ENCODE measurements around the gene LCE2B.
"Not testable (repeated sequence)": the region's sequence is repeated elsewhere in the genome, so short reads cannot be mapped to it uniquely, and the experiment has no call there.

LCE2B gene, protein sequence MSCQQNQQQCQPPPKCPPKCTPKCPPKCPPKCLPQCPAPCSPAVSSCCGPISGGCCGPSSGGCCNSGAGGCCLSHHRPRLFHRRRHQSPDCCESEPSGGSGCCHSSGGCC

DNA sequence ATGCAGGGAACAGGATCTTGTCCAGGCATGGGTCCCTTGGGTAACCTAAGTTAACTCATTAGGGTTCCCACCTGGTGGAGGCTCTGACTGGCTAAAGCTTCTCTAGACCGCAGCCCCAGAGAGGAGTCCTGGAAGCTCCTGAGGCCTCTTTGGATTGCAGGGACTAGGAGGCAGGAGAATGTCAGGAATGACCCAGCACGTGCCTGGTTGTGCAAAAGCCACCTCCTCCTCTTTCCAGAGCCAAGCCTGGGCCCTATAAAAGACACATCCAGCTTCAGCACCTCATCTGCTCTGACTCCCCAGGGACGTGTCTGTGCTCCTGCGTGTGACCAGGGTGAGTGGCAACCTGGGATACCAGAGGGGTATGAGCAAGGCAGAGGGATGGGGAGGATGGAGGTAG lies at the start of gene LCE2B:
LCE2B (plus strand) TSS at position 301 of the 400 bp plus-strand sequence. CDS start 721 bp downstream, outside the sequence.
- not testable (repeated sequence) for DNase-seq (ENCODE audit: low spot score)

DNA sequence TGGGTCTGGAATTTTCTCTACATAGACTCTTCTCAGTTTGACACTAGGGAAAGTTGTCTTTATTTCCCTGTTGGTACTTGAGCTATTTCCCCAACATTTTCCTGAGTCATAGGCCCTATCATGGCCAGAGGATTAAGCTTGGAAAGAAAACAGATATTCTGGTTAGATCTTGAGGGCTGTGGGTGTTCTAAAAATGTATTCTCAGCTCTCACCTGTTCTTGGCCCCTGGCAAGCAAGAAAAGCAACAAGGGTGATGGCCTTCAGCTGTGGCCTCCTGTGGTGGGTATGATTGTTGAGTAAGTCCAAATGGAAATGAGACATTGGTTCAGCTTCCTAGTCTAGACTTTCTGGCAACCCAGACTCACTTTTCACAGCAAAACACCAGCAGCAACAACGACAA lies 45.6 kb upstream of the LCE2B start:
- DNase-seq (ENCODE audit: low spot score), result no peak

DNA sequence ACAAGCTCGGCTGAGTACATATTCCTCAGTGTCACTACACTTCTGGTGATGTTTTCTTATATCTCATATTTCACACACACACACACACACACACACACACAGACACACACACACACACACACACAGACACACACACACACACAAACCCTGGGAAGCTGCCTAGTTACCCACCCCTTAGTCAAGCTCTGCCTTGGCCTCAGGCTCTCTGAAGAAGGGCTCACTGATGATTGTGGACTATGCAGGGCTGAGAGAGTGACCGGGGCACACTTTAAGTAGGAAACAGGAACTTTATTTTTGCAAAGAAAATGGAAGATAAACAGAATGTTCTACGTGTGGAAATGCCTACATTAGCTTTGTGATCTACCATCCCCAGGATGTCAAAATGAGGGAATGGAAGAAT lies 42.0 kb upstream of the LCE2B start:
- DNase-seq (ENCODE audit: low spot score), result no peak

DNA sequence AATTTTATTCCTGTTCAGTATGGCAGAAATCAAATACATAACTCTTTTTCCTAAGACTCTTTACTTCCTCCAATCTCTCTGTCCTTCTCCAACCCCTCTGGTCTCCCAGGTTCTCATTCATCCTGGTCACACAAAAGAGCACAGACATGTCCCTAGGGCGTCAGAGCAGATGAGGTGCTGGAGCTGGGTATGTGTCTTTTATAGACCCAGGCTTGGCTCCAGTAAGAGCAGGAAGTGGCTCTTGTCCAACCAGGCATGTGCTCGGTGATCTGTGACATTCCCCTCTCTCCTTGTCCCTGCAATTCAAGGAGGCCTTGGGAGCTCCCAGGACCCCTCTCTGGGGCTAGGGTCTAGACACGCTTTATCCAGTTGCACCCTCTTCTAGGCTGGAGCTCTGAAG lies 40.8 kb upstream of the LCE2B start:
- DNase-seq (ENCODE audit: low spot score), result no peak

DNA sequence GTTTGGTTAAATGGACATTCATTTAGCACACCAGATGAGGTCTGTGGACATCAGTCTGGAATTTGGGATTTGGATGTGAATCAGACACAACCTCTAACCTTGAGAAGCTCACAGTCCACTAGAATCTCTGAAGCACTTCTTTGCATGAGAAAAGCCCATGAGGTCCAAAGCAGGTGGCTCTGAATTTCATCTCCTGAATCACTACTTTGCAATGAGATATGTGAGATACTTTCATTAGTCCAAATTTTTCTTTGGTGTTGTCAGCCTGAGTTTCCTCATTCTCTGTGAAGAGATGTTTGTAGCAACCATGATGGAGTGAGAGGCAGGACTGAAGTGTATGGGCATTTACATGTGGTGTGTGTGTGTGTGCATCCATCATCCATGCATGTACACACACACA lies 39.3 kb upstream of the LCE2B start:
- no peak for DNase-seq (ENCODE audit: low spot score)

DNA sequence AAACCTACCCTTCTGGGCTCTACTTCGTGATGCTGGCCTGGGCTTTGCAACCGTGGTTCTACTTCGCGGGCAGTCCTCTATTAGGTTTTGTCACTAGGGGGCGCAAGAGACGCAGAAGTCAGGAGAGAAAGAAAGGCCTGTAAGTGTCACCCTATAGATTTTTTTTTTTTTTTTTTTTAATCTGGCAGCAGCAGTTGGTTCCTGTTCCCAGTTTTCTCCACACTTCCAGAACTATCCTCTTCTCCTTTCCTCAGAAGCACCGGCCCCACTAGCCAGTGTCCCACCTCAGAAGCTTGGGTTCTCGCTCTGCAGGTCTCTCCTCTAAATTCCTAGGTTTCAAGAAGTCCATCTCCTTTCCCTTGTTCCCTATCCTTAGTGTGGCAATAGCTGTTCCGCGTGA lies 31.8 kb upstream of the LCE2B start:
- DNase-seq (ENCODE audit: low spot score), result peak; percentile 73

DNA sequence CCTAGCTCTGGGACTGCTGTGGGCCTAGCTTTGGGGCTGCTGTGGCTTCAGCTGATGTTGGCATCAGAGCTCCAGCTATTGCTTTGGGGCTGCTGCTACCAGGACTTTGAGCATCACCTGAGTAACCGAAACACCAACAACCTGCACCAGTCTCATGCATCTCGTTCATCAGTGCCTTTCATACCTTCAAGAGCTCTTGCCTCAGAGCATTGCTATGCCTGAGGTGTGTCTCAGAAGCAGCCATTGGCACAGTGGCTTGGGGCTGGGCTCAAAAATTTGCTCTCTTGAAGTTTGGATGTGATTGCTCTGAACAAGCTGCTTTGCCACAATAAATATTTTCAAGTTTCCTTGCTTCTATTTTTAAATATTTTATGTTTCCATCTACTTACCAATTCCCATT lies 29.5 kb upstream of the LCE2B start:
- DNase-seq (ENCODE audit: low spot score), result no peak

DNA sequence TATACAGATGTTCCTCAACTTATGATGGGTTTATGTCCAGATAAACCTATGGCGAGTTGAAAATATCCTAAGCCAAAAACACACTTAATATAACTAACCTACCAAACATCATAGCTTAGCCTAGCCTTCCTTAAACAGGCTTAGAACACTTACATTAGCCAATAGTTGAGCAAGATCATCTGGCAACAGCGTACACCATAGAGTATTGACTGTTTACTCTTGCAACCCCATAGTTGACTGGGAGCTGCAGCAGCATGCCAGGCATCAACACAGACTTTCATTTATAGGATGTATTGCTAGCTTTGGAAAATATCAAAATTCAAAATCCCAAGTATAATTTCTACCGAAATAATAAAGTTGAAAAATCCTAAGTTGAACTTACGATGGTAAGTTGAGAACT lies 28.2 kb upstream of the LCE2B start:
- no peak for DNase-seq (ENCODE audit: low spot score)

DNA sequence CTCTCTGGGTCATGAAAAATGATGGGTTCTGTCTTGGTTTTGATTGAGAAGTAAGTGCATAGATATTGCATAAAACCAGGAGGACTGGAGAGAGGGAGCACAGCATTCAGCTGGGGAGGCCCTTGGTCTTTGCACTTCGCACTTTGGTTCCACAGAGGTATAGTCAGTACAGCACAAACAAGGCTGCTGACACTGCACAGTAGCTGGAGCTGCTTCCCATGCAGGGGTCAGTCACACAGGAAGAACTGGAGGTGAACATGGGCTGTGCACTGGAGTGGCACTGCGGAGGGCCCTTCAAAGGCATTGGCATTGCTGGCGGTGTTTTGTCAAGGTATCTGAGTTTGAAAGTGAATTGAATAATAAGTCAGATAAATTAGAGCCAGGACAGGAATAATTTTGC lies 27.3 kb upstream of the LCE2B start:
- no peak for DNase-seq (ENCODE audit: low spot score)

DNA sequence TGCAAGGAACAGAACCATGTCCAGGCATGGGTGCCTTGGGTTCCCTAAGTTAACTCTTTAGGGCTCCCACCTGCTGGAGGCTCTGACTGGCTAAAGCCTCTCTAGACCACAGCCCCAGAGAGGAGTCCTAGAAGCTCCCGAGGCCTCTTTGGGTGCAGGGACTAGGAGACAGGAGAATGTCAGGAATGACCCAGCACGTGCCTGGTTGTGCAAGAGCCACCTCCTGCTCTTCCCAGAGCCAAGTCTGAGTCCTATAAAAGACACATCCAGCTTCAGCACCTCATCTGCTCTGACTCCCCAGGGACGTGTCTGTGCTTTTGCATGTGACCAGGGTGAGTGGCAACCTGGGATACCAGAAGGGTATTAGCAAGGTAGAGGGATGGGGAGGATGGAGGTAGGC lies 22.8 kb upstream of the LCE2B start, which contains the start of gene LCE2D:
LCE2D (plus strand) TSS at position 283 of the 400 bp plus-strand sequence. CDS start 726 bp downstream, outside the sequence.
- no peak for DNase-seq (ENCODE audit: low spot score)

DNA sequence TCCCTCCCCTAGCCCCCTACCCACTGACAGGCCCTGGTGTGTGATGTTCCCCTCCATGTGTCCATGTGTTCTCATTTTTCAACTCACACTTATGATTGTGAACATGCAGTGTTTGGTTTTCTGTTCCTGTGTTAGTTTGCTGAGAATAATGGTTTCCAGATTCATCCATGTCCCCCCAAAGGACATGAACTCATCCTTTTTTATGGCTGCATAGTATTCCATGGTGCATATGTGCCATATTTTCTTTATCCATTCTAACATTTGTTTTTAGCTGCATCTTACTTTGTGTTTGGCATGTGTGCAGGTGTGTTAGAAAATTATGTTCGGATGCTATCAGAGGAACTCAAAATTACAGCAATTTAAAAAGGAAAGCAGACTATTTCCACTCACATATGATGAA lies 19.8 kb upstream of the LCE2B start:
- DNase-seq (ENCODE audit: low spot score), result not testable (repeated sequence)

DNA sequence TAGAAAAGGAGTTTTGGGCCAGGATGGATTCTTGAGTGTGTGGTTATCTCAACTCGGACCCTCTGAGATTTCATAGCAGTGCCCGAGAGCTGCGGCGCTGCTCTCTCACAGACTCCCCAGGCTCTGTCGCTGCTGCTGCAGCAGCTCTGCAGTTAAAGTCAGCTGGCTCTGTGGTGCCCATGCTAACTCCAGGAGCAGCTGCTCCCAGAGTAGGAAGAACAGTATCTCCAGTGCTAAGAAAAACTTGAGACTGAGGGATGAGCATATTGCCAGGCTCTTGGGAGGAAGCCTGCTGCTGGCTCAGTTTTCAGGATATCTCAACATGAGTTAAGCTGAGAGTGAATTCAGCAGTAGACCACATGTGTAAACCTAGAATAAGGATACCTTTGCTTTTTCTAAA lies 18.3 kb upstream of the LCE2B start:
- no peak for DNase-seq (ENCODE audit: low spot score)

DNA sequence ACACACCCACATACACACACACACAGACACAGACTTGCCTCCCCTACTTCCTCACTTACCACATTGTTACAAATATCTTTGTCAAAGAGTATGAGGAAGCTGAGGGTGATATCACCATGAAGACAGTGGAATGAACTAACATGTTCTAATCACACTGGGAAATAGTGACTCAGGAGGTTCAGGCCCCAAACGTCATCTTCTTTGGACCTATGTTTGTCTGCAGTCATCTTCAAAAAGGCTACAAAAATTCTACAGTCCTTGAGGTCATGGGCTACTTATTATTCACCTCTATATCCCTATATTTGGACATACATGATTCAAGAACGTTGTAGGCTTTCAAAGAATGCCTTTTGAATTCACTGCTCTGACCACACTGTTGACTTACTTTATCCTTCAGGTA lies 12.9 kb upstream of the LCE2B start:
- no peak for DNase-seq (ENCODE audit: low spot score)

DNA sequence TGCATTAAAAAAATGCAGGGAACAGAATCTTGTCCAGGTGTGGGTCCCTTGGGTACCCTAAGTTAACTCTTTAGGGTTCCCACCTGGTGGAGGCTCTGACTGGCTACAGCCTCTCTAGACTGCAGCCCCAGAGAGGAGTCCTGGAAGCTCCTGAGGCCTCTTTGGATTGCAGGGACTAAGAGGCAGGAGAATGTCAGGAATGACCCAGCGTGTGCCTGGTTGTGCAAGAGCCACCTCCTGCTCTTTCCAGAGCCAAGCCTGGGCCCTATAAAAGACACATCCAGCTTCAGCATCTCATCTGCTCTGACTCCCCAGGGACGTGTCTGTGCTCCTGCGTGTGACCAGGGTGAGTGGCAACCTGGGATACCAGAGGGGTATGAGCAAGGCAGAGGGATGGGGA lies 10.9 kb upstream of the LCE2B start, which contains the start of gene LCE2C:
LCE2C (plus strand) TSS at position 297 of the 400 bp plus-strand sequence. CDS start 737 bp downstream, outside the sequence.
- not testable (repeated sequence) for DNase-seq (ENCODE audit: low spot score)

DNA sequence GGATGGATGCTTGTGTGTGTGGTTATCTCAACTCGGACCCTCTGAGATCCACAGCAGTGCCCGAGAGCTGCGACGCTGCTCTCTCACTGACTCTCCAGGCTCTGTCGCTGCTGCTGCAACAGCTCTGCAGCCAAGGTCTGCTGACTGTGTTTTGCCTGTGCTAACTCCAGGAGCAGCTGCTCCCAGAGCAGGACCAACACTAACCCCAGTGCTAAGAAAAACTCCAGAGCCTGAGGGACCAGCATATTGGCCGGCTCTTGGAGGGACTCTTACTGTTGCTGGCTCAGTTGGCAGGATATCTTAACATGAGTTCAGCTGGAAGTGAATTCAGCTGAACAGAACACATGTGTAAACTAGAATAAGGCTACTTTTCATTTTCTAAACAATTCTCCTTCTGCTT lies 6.5 kb upstream of the LCE2B start:
- DNase-seq (ENCODE audit: low spot score), result no peak

DNA sequence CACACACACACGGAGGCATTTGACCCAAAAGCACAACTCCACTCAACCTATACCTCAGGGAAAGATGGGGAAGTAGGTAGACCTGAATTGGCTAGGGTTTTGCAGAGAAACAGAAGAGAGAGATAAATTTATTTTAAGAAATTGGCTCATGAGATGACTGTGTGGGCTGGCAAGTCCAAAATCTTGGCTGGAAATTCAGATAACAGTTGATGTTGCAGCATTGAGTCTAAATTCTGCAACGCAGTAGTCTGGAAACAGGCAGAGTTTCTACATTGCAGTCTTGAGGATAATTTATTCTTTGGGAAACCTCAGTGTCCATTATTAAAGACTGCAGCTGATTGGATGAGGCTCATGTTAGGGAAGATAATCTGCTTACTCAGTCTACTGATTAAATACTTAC lies 4.3 kb upstream of the LCE2B start:
- DNase-seq (ENCODE audit: low spot score), result no peak

DNA sequence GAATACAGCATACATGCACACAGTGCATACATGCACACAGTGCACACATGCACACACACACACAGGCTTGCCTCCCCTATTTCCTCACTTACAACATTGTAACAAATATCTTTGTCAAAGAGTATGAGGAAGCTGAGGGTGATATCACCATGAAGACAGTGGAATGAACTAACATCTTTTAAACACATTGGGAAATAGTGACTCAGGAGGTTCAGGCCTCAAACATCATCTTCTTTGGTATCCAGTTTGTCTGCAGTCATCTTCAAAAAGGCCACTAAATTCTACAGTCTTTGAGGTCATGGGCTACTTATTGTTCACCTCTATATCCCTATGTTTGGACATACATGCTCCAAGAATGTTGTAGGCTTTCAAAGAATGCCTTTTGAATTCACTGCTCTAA lies 2.1 kb upstream of the LCE2B start:
- DNase-seq (ENCODE audit: low spot score), result no peak

DNA sequence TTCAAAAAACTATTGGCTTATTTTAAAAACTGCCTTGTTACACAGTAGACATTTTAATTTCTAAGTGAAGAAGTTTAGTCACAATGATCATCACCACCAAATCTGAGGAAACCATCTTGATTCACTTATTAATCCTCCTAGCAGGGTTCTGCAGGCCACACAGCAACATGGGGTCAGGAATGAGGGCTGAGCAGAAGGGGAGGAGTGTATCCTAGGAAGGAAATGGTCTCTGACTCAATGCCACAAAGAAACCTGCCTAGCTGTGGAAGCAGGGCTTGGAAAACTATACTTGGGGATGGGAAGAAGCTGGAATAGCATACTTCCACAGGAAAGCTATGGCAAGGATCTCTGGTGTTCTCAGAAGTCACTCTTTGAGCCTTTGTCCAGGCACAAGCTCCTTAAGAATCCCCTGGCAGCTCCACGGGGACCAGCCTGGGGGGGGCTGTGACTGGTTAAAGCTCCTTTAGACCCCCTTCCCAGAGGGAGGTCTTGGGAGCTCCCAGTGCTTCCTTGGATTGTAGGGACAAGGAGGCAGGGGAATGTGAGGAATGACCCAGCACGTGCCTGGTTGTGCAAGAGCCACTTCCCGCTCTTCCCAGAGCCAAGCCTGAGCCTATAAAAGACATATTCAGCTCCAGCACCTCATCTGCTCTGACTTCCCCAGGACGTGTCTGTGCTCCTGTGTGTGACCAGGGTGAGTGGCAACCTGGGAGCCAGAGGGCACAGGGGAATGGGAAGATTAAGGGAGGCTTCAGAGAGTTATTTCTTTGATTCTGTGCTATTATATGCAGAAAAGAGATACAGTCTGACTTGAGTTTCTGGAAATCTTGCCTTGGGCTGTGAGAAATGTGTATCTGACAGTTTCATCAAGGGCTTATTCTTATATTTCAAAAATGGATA lies 12.0 kb downstream of the LCE2B start, which contains the start of gene LCE2A:
LCE2A (plus strand) TSS at position 645 of the 900 bp plus-strand sequence. CDS start 557 bp downstream, outside the sequence.
- no peak for DNase-seq (ENCODE audit: low spot score)

DNA sequence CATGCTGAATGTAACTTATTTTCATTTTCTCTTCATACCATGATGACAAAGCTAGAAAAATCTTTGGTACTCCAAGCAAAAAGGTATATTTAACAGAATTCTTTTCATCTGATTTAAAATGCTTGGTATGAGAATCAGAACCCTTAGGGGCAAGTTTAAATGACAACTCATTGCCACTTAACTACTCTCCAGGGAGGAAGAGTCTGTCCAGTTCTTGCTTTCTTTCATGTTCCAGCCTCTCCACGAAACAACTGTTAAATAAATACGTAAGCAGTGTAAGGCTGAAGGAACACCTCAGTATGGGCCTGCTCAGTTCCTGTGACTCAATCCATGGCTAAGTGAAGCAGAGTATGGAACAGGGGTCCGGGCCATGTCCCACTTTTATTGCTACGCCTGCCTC lies 13.8 kb downstream of the LCE2B start:
- no peak for DNase-seq (ENCODE audit: low spot score)

DNA sequence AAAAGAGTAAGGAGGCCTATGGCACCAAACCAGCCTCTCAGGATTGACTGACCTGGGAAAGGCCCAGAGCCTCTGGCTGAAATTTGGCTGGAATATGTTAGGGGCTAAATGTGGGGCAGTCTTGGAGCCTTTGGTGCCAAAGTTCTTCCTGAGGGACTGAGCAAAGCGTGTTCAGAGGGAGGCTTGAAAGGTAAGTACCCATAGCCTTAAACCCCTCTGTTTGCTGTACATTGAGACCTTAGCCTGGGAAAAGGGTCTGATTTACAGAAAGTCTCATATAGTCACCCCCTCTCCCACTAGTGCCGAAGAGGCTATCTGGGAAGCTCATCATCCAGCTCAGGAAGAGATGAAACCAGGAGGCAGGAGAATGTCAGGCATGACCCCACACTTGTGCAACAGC lies 21.9 kb downstream of the LCE2B start, which contains the start of gene LCE4A:
LCE4A (plus strand) TSS at position 301 of the 400 bp plus-strand sequence. CDS start 916 bp downstream, outside the sequence.
- DNase-seq (ENCODE audit: low spot score), result no peak

DNA sequence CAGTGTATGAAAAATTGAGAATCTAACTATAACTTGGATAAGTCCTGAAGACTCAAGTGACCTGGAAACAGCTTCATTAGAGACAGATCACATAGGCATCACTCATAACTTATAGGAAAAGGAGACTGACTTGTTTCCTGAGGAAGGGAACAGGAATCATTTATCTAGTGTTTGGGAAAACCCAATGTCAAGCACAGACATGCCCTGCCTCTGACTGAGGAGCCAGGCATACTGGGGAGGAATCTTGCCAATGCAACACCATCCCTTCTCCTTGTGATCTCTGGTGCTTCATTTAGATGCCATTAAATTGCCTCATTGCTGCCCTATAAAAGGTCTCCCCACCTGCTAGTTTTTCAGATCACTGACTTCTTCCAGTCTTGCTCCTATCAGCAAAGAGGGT lies 32.3 kb downstream of the LCE2B start:
- DNase-seq (ENCODE audit: low spot score), result no peak

DNA sequence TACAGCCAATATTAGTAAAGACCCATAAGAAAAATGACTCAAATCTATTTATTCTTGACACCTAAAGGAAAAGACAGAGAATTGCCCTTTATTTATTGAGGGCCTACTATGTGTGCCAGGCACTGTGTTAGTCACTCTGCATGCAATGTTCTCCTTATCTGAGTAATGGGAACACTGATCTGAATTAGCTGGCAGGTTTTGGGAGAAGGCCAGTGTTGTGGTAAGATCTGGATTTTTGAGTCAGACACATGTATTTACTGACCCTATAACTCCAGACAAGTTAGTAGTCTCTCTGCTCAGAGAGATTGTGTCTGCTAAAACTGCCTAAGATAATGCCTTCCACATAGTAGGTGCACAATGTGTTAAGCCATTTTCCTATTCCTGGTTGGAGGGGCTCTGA lies 39.3 kb downstream of the LCE2B start:
- no peak for DNase-seq (ENCODE audit: low spot score)

DNA sequence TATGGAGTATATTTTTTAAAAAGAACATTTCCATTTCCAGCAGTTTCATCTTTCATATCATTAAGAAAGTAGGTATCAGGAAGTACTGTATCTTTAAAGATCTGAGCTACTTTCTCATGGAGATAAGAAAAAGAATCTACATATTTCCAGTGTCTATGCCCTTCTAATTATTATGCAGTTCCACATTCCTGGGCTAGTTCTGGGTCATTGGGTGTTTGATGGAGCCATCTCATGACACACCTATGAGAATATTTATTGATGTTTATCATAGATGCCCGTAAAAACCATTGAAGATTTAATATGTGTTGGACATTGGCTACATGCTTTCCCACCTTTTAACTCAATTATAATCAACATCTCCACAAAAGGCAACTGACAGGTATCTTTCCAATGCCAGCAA lies 43.1 kb downstream of the LCE2B start:
- no peak for DNase-seq (ENCODE audit: low spot score)

All from COLO829 (cell line).